Tibial artery (tissue), 4 donors: Measurements from ENCODE around the gene GHR.
A peak's percentile ranks its signal among the peaks of the same experiment; 100 is the strongest.

Source experiments
- DNase-seq, 2 donors: peaks; one replicate each; pipeline ENCODE4 v3.0.0-alpha.2; 2019
- H3K27ac ChIP-seq, 2 donors: fragments of 200-600 bp; sonication (generic) in 1 of 2; 1 replicate in 1 of 2; 2 replicates in 1 of 2; pipeline ENCODE4 v1.5.1; 2018 to 2019; ENCODE audit warnings: mild to moderate bottlenecking in 1 of 2
- H3K27me3 ChIP-seq, 2 donors: fragments of 200-600 bp; sonication (generic) in 1 of 2; one replicate each; pipeline versions ENCODE4 v1.5.1 to v1.6.0; 2016 to 2019
- H3K36me3 ChIP-seq, 3 donors: fragments of 200-600 bp; sonication (generic) in 2 of 3; one replicate each; pipeline ENCODE4 v1.5.1; 2016 to 2019; ENCODE audit warnings: mild to moderate bottlenecking in 2 of 3
- H3K4me1 ChIP-seq, 4 donors: fragments of 200-600 bp; sonication (generic) in 2 of 4; 1 replicate in 3 of 4; 2 replicates in 1 of 4; pipeline ENCODE4 v1.5.1; 2016 to 2019
- H3K4me3 ChIP-seq, 2 donors: fragments of 200-600 bp; sonication (generic) in 1 of 2; 1 replicate in 1 of 2; 2 replicates in 1 of 2; pipeline ENCODE4 v1.5.1; 2018 to 2019; ENCODE audit warnings: mild to moderate bottlenecking in 2 of 2
- H3K9me3 ChIP-seq, 3 donors: fragments of 200-600 bp; sonication (generic) in 1 of 3; one replicate each; pipeline ENCODE4 v1.5.1; 2016 to 2019
- CTCF ChIP-seq, 2 experiments: fragments of 200-600 bp in 1 of 2; fragments of 450-650 bp in 1 of 2; IDR thresholded peaks; one replicate each; pipeline ENCODE4 v1.5.1; 2017 to 2019; ENCODE audit warnings: antibody characterized with exemption in 2 of 2, mild to moderate bottlenecking in 1 of 2, moderate library complexity in 1 of 2
- intact Hi-C: fragments of 100-400 bp; cut with DNase I; formaldehyde crosslinking; loops from one replicate; pipeline ENCODE4 v1.15.0; 2023; ENCODE audit warnings: low total_unique reads

GHR gene

DNA sequence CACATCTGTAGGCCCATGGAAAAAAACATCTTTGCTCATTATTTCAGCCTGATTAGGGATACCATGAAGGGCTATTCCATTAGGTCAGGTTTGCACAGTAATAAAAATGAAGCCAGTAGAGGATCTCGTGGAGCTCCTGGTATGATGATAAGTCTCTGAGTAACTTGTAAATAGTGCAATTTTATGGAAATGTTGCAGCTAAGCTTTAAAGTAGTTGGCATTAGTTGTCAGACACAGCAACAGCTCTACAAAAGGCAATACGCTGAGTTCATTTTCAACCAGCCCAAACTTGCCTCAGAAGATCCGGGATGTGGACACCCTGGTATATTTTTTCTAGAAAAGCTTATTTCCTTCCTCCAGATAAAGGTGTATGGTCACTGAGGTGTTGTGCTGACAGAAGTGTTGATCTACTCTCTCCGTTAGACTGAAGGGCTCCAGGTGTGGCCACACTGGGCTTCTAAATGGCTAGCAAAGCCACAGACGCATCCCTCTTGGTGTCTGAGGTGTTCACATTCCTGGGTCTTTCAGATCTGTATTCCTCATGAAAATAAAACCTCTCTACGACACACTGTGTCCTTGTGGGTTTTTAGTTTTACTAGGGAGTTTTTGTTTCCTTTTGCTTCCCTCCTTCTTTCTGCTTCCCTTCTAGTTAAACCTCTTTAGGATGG is 141.6 kb downstream of the GHR start:
- no peak for DNase-seq
- H3K36me3 ChIP-seq = no peaks in the 10 kb centered on the region
- no peaks in the 10 kb centered on the region for H3K9me3 ChIP-seq
- no peak for TF ChIP-seq CTCF (IDR thresholded peaks at IDR 0.05)
- intact Hi-C loops = no loop called here
- no peaks in the 10 kb centered on the region for H3K27me3 ChIP-seq
- H3K27ac ChIP-seq = peak overlapping the region in 1 of 2 donors; percentile 71
- H3K4me3 ChIP-seq = no peak overlapping the region
- H3K4me1 ChIP-seq = peaks cover 0 to 44% (median 10%) of the 10 kb centered on the region in 4 donors

DNA sequence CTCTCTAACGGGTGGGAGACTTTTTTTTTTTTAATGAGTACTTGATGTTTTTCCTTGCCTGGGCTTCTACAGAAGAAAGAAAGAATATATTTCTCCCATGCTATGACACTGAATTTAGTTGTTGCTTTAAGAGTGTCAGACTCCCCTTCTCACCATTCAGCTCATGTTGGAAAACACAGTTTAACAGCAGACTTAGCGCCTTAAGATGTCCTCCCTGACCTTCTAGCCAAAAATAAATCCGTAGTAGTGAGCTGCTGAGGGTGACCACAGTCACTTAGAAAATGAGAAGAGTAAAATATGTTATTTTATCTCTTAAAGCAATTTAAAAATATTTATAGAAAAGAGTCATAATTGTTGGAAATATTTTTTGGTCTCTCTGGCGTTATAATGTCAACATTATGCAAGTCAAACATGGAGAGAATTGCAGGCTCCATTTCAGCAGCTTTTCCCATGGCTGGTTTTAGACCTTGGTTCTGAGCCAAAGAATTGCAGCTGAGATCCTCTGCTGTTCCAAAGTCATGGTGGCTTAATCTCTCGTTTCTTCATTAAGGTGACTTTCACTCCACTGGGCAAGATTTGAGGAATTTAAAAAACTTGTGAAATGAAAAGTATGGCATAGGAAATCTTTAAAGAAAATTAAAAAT is 143.5 kb downstream of the GHR start:
- peak in 1 of 2 donors; percentile 29 for DNase-seq

GRCh38 chr5:42569325-42569724 is 146.1 kb downstream of the GHR start:
- Histone ChIP-seq H3K9me3 (no peaks in the 10 kb centered on the region), H3K4me1 (peaks cover 0 to 50% (median 16%) of the 10 kb centered on the region in 4 donors), H3K4me3 (no peak overlapping the region), H3K36me3 (no peaks in the 10 kb centered on the region), H3K27me3 (no peaks in the 10 kb centered on the region), H3K27ac (no peak overlapping the region)
- no peak for TF ChIP-seq CTCF (IDR thresholded peaks at IDR 0.05)
- intact Hi-C loops = no loop called here
- DNase-seq = no peak

More for the DNA sequence above, 143.5 kb downstream of the GHR start:
- peak overlapping the region; percentile 15 to 31 for H3K4me3 ChIP-seq
- peaks cover 0 to 54% (median 16%) of the 10 kb centered on the region in 4 donors for H3K4me1 ChIP-seq
- no peak for TF ChIP-seq CTCF (IDR thresholded peaks at IDR 0.05)
- intact Hi-C loops = no loop called here
- H3K36me3 ChIP-seq = no peaks in the 10 kb centered on the region
- H3K27ac ChIP-seq = peak overlapping the region; percentile 71
- no peaks in the 10 kb centered on the region for H3K9me3 ChIP-seq
- H3K27me3 ChIP-seq = no peaks in the 10 kb centered on the region

DNA sequence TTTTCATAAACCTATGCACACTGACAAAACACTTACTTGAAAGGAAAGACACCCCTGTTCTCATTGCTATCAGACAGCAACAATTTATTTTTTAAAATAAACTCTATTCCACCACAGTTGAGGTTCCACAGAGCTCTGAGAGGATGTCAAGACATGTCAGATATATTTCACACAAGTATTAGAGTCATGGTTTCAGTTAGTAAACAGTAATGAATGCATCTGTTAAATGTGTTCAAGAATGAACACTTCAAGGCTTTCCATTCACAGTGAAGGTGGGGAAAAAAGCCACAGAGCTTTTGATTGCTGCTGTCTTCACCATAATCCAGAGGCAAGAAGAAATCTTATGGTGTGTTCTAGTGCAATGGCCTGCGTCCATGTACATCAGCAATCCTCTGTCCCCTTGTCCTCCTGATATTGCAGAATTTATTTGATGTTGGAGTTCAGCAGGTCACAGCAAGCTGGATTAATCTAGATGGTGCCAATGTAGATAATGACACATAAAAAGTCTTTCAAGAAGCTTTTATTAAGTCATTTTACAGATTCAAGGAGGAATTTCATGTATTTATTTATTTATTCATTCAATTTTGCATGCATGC is 146.8 kb downstream of the GHR start:
- Histone ChIP-seq H3K36me3 (no peaks in the 10 kb centered on the region), H3K27ac (no peak overlapping the region), H3K9me3 (no peaks in the 10 kb centered on the region), H3K4me3 (no peak overlapping the region), H3K27me3 (no peaks in the 10 kb centered on the region), H3K4me1 (peaks cover 0 to 47% (median 16%) of the 10 kb centered on the region in 4 donors)
- DNase-seq = no peak
- intact Hi-C loops = no loop called here
- TF ChIP-seq CTCF (IDR thresholded peaks at IDR 0.05) = no peak

GRCh38 chr5:42570966-42571960 is 148.0 kb downstream of the GHR start:
- DNase-seq = no peak
- TF ChIP-seq CTCF (IDR thresholded peaks at IDR 0.05) = no peak
- H3K4me1 ChIP-seq = peaks cover 0 to 35% (median 12%) of the 10 kb centered on the region in 4 donors
- no peak overlapping the region for H3K27ac ChIP-seq
- intact Hi-C loops = no loop called here
- H3K36me3 ChIP-seq = no peaks in the 10 kb centered on the region
- no peaks in the 10 kb centered on the region for H3K9me3 ChIP-seq
- no peaks in the 10 kb centered on the region for H3K27me3 ChIP-seq
- H3K4me3 ChIP-seq = no peak overlapping the region
